CD14-positive monocyte (primary cell): ENCODE data around the gene DMRT1. TPM values are rescaled to one million over a fixed set of nuclear protein-coding genes. Genes with fewer than 3 reads are reported as not detected.

Experiments used
- DNase-seq, 3 donors: peaks; one replicate each; pipeline ENCODE4 v3.0.0-alpha.2; 2011 to 2022
- H2AFZ ChIP-seq: 2 replicates; pipeline ENCODE4 v1.6.0; 2012; ENCODE audit warnings: mild to moderate bottlenecking, low read depth, low read length, inconsistent platforms; ENCODE audit not compliant: insufficient read depth, poor library complexity, severe bottlenecking
- H3K27ac ChIP-seq, 2 donors: 1 replicate in 1 of 2; 2 replicates in 1 of 2; pipeline ENCODE4 v1.5.1; 2012 to 2013; ENCODE audit warnings: low read length in 2 of 2, control low read depth in 1 of 2, inconsistent platforms in 1 of 2, low read depth in 1 of 2, mild to moderate bottlenecking in 1 of 2
- H3K27me3 ChIP-seq, 2 donors: one replicate each; pipeline versions ENCODE4 v1.6.0 to v1.6.1; 2011 to 2013; ENCODE audit warnings: low read length in 2 of 2; ENCODE audit not compliant: control insufficient read depth in 2 of 2, insufficient read depth in 2 of 2
- H3K36me3 ChIP-seq, 2 donors: replicated peaks in 1 of 2; 1 replicate in 1 of 2; 2 replicates in 1 of 2; pipeline versions ENCODE4 v1.5.1 to v1.6.1; 2012 to 2013; ENCODE audit warnings: low read length in 2 of 2, control low read depth in 1 of 2, inconsistent platforms in 1 of 2, mild to moderate bottlenecking in 1 of 2; ENCODE audit not compliant: insufficient read depth in 2 of 2, control insufficient read depth in 1 of 2
- H3K4me1 ChIP-seq, 2 donors: 1 replicate in 1 of 2; 2 replicates in 1 of 2; pipeline versions ENCODE4 v1.5.1 to v1.6.1; 2012 to 2013; ENCODE audit warnings: low read length in 2 of 2, control low read depth in 1 of 2, inconsistent platforms in 1 of 2, mild to moderate bottlenecking in 1 of 2, moderate library complexity in 1 of 2; ENCODE audit not compliant: insufficient read depth in 2 of 2, control insufficient read depth in 1 of 2
- H3K4me2 ChIP-seq: replicated peaks from 2 replicates; pipeline ENCODE3; 2012; ENCODE audit warnings: low read length, moderate library complexity, mild to moderate bottlenecking; ENCODE audit not compliant: poor library complexity, severe bottlenecking; ENCODE audit errors: extremely low read depth
- H3K4me3 ChIP-seq, 3 experiments: fragments of 200-600 bp in 1 of 3; sonication (generic) in 1 of 3; replicated peaks in 1 of 3; 1 replicate in 2 of 3; 2 replicates in 1 of 3; pipeline ENCODE4 v1.5.1; 2011 to 2013; ENCODE audit warnings: low read length in 3 of 3, mild to moderate bottlenecking in 3 of 3, control low read depth in 2 of 3, low read depth in 2 of 3, inconsistent platforms in 1 of 3, moderate library complexity in 1 of 3
- H3K79me2 ChIP-seq: 2 replicates; pipeline ENCODE4 v1.6.0; 2012; ENCODE audit warnings: mild to moderate bottlenecking, control low read depth, inconsistent platforms, low read length, moderate library complexity; ENCODE audit not compliant: insufficient read depth
- H3K9ac ChIP-seq: 2 replicates; pipeline ENCODE4 v1.6.0; 2017; ENCODE audit warnings: low read length, mild to moderate bottlenecking; ENCODE audit not compliant: insufficient read depth, poor library complexity, severe bottlenecking
- H3K9me3 ChIP-seq, 2 donors: replicated peaks in 1 of 2; 1 replicate in 1 of 2; 2 replicates in 1 of 2; pipeline versions ENCODE4 v1.5.1 to v1.6.1; 2012 to 2013; ENCODE audit warnings: low read length in 2 of 2, control low read depth in 1 of 2; ENCODE audit not compliant: control insufficient read depth in 1 of 2, insufficient read depth in 1 of 2
- H4K20me1 ChIP-seq: 2 replicates; pipeline ENCODE4 v1.6.0; 2012; ENCODE audit warnings: mild to moderate bottlenecking, low read length, control low read depth, moderate library complexity; ENCODE audit not compliant: insufficient read depth
- H3K27ac Mint-ChIP-seq, 7 donors: one replicate each; pipeline ENCODE4 v1.8.0; 2020; ENCODE audit warnings: mild to moderate bottlenecking in 7 of 7, mixed read lengths in 7 of 7, moderate library complexity in 6 of 7, inconsistent platforms in 2 of 7
- H3K27me3 Mint-ChIP-seq, 3 donors: one replicate each; pipeline ENCODE4 v1.8.0; 2021 to 2022; ENCODE audit warnings: low read depth in 3 of 3, mild to moderate bottlenecking in 3 of 3, mixed read lengths in 3 of 3, moderate library complexity in 3 of 3, inconsistent platforms in 1 of 3
- H3K36me3 Mint-ChIP-seq, 2 donors: one replicate each; pipeline ENCODE4 v1.8.0; 2020; ENCODE audit warnings: mixed read lengths in 2 of 2, inconsistent platforms in 1 of 2, mild to moderate bottlenecking in 1 of 2
- H3K4me1 Mint-ChIP-seq: one replicate; pipeline ENCODE4 v1.8.0; 2020; ENCODE audit warnings: mild to moderate bottlenecking, mixed read lengths
- H3K4me3 Mint-ChIP-seq, 2 donors: one replicate each; pipeline ENCODE4 v1.8.0; 2020; ENCODE audit warnings: mild to moderate bottlenecking in 2 of 2, mixed read lengths in 2 of 2, moderate library complexity in 1 of 2
- H3K9me3 Mint-ChIP-seq, 7 donors: one replicate each; pipeline ENCODE4 v1.8.0; 2020 to 2022; ENCODE audit warnings: mixed read lengths in 7 of 7, mild to moderate bottlenecking in 6 of 7, moderate library complexity in 6 of 7, inconsistent platforms in 2 of 7
- CTCF ChIP-seq: fragments of 200-600 bp; IDR thresholded peaks from one replicate; pipeline ENCODE4 v1.8.0; 2022; ENCODE audit warnings: antibody characterized with exemption, mild to moderate bottlenecking
- WGBS: methylation state at CpG from one replicate; pipeline ENCODE4 v1.1.5; 2013; ENCODE audit warnings: missing lambda C conversion rate; ENCODE audit not compliant: insufficient coverage; 5-methylcytosine and 5-hydroxymethylcytosine counted together
- intact Hi-C, 2 donors: fragments of 100-400 bp; cut with micrococcal nuclease; formaldehyde crosslinking; loops; one replicate each; pipeline versions ENCODE4 v1.15.0 to v1.15.1; 2023
- polyA plus RNA-seq, 3 donors: library from polyadenylated mRNA; depleted of rRNA in 1 of 3; unstranded in 2 of 3; stranded (reverse) in 1 of 3; fragments of 300-500 nt in 2 of 3; fragments of >200 nt in 1 of 3; fragmentation: Illumina TruSeq in 2 of 3; gene quantifications; 1 replicate in 2 of 3; 2 replicates in 1 of 3; pipeline ENCODE4 v1.2.3, GENCODE V29; 2012 to 2021

The DMRT1 gene
- polyA plus RNA-seq, 3 donors: not detected

DNA sequence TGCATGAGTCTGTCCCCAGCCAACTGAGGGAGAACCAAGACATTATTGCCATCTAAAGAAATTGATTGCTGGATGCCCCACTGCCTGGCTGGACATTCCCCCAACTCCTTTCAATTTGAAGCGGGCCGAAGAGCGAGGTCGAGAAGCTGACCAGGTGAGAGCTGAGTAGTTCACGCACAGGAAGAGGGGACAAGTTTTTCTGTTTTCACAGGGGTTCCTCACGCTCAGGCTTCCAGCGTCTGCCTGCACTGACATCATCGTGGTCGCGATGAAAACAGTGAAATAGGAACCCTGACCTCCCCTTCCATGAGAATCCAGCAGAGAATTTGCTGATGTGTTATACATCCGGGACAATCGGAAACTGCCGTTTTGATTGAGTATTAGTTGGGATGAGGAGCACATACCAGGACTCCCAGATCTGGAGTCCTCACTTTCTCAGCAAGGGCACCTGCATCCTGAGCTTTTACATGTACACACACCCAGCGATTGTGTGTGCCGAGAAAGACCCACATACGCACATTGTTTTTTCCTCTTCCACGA is 131.9 kb downstream of the DMRT1 start:
- no peaks in the 10 kb centered on the region for H3K36me3 ChIP-seq
- H3K4me3 ChIP-seq: no peak overlapping the region
- peaks cover 88 to 99% (median 95%) of the 10 kb centered on the region in 3 donors for H3K27me3 Mint-ChIP-seq
- TF ChIP-seq CTCF: no peak
- peaks cover 11 to 55% of the 10 kb centered on the region in 2 donors for H3K9me3 ChIP-seq
- H3K9me3 Mint-ChIP-seq: peaks cover 0 to 40% (median 29%) of the 10 kb centered on the region in 7 donors
- DNase-seq: no peak
- peak overlapping the region; percentile 7 to 89 for H3K4me3 Mint-ChIP-seq
- intact Hi-C loops: no loop called here
- peaks cover 7 to 25% of the 10 kb centered on the region in 2 donors for H3K36me3 Mint-ChIP-seq
- H2AFZ ChIP-seq: no peak overlapping the region
- peaks cover 92 to 94% of the 10 kb centered on the region in 2 donors for H3K27me3 ChIP-seq
- H3K79me2 ChIP-seq: no peaks in the 10 kb centered on the region
- no peak overlapping the region for H3K27ac ChIP-seq
- H3K4me1 Mint-ChIP-seq: peaks cover 66% of the 10 kb centered on the region
- no peaks in the 10 kb centered on the region for H4K20me1 ChIP-seq
- 26% methylated on average over 6 of the region's 17 CpGs for WGBS
- no peak overlapping the region for H3K9ac ChIP-seq
- peaks cover 44 to 57% of the 10 kb centered on the region in 2 donors for H3K4me1 ChIP-seq
- peak overlapping the region in 1 of 7 donors; percentile 33 for H3K27ac Mint-ChIP-seq
- H3K4me2 ChIP-seq: peak overlapping the region; percentile 90

GRCh38 chr9:974031-974995 is 132.8 kb downstream of the DMRT1 start:
- Histone ChIP-seq H3K79me2 (no peaks in the 10 kb centered on the region), H3K27ac (no peak overlapping the region), H3K4me2 (peak overlapping the region; percentile 8), H3K4me3 (peak overlapping the region in 1 of 3 experiments; percentile 1), H3K9ac (no peak overlapping the region), H3K4me1 (peaks cover 44 to 57% of the 10 kb centered on the region in 2 donors), H3K27me3 (peaks cover 92 to 94% of the 10 kb centered on the region in 2 donors), H3K36me3 (no peaks in the 10 kb centered on the region), H3K9me3 (peaks cover 11 to 59% of the 10 kb centered on the region in 2 donors), H2AFZ (no peak overlapping the region), H4K20me1 (no peaks in the 10 kb centered on the region)
- Mint-ChIP-seq H3K27ac (peak overlapping the region in 1 of 7 donors; percentile 14), H3K9me3 (peaks cover 0 to 43% (median 29%) of the 10 kb centered on the region in 7 donors), H3K4me1 (peaks cover 67% of the 10 kb centered on the region), H3K27me3 (peaks cover 89 to 99% (median 95%) of the 10 kb centered on the region in 3 donors), H3K36me3 (peaks cover 7 to 25% of the 10 kb centered on the region in 2 donors), H3K4me3 (peak overlapping the region in 1 of 2 donors; percentile 89)
- intact Hi-C loops: no loop called here
- WGBS: 8% methylated on average over 11 of the region's 29 CpGs
- TF ChIP-seq CTCF: no peak
- no peak for DNase-seq
